ENCODE results near the gene SIK3. TPM values are rescaled to one million over a fixed set of nuclear protein-coding genes. Genes with fewer than 3 reads are reported as not detected.

Gene SIK3
- total and polyA plus RNA-seq, 2 experiments from 2014 or later = 6.1 to 33.9 TPM

DNA sequence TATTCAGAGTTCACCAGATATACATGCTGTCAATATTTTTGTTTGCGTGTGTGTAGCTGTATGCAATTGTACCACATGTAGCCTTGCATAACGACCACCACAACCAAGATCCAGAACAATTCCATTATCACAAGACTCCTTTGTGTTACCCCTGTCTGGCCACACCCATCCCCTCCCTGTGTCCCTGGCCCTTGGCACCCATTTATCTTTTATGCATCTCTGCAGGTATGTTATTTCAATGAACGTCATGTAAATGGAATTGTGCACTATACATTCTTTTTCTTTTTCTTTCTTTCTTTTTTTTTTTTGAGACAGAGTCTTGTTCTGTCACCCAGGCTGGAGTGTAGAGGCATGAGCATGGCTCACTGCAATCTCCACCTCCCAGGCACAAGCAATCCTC, 36.2 kb upstream of the SIK3 start:
- H3K27me3 Mint-ChIP-seq (ENCODE audit: insufficient read depth, low read depth, poor library complexity) = peaks cover 2% of the 10 kb centered on the region
- no peaks in the 10 kb centered on the region for H3K79me2 ChIP-seq (replicated peaks; ENCODE audit: insufficient read depth)
- no peaks in the 10 kb centered on the region for H3K36me3 Mint-ChIP-seq (ENCODE audit: low read depth)
- DNase-seq (ENCODE audit: low spot score) = no peak
- no peak overlapping the region for H3K27ac Mint-ChIP-seq
- no peak overlapping the region for H3K4me3 ChIP-seq
- TF ChIP-seq, protein P1, sequence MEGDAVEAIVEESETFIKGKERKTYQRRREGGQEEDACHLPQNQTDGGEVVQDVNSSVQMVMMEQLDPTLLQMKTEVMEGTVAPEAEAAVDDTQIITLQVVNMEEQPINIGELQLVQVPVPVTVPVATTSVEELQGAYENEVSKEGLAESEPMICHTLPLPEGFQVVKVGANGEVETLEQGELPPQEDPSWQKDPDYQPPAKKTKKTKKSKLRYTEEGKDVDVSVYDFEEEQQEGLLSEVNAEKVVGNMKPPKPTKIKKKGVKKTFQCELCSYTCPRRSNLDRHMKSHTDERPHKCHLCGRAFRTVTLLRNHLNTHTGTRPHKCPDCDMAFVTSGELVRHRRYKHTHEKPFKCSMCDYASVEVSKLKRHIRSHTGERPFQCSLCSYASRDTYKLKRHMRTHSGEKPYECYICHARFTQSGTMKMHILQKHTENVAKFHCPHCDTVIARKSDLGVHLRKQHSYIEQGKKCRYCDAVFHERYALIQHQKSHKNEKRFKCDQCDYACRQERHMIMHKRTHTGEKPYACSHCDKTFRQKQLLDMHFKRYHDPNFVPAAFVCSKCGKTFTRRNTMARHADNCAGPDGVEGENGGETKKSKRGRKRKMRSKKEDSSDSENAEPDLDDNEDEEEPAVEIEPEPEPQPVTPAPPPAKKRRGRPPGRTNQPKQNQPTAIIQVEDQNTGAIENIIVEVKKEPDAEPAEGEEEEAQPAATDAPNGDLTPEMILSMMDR (conservative IDR thresholded peaks at IDR 0.05; ENCODE audit: low read depth in 2 of 2) = no peak
- TF ChIP-seq JUNB (IDR thresholded peaks at IDR 0.05; ENCODE audit: unreplicated experiment) = no peak
- no peak for TF ChIP-seq NANOG (IDR thresholded peaks at IDR 0.05; ENCODE audit: borderline replicate concordance)
- TF ChIP-seq, protein P2, sequence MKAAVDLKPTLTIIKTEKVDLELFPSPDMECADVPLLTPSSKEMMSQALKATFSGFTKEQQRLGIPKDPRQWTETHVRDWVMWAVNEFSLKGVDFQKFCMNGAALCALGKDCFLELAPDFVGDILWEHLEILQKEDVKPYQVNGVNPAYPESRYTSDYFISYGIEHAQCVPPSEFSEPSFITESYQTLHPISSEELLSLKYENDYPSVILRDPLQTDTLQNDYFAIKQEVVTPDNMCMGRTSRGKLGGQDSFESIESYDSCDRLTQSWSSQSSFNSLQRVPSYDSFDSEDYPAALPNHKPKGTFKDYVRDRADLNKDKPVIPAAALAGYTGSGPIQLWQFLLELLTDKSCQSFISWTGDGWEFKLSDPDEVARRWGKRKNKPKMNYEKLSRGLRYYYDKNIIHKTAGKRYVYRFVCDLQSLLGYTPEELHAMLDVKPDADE (IDR thresholded peaks at IDR 0.05) = no peak
- no peak for TF ChIP-seq EZH2phosphoT487 (IDR thresholded peaks at IDR 0.05; ENCODE audit: unreplicated experiment)
- TF ChIP-seq, protein P3, sequence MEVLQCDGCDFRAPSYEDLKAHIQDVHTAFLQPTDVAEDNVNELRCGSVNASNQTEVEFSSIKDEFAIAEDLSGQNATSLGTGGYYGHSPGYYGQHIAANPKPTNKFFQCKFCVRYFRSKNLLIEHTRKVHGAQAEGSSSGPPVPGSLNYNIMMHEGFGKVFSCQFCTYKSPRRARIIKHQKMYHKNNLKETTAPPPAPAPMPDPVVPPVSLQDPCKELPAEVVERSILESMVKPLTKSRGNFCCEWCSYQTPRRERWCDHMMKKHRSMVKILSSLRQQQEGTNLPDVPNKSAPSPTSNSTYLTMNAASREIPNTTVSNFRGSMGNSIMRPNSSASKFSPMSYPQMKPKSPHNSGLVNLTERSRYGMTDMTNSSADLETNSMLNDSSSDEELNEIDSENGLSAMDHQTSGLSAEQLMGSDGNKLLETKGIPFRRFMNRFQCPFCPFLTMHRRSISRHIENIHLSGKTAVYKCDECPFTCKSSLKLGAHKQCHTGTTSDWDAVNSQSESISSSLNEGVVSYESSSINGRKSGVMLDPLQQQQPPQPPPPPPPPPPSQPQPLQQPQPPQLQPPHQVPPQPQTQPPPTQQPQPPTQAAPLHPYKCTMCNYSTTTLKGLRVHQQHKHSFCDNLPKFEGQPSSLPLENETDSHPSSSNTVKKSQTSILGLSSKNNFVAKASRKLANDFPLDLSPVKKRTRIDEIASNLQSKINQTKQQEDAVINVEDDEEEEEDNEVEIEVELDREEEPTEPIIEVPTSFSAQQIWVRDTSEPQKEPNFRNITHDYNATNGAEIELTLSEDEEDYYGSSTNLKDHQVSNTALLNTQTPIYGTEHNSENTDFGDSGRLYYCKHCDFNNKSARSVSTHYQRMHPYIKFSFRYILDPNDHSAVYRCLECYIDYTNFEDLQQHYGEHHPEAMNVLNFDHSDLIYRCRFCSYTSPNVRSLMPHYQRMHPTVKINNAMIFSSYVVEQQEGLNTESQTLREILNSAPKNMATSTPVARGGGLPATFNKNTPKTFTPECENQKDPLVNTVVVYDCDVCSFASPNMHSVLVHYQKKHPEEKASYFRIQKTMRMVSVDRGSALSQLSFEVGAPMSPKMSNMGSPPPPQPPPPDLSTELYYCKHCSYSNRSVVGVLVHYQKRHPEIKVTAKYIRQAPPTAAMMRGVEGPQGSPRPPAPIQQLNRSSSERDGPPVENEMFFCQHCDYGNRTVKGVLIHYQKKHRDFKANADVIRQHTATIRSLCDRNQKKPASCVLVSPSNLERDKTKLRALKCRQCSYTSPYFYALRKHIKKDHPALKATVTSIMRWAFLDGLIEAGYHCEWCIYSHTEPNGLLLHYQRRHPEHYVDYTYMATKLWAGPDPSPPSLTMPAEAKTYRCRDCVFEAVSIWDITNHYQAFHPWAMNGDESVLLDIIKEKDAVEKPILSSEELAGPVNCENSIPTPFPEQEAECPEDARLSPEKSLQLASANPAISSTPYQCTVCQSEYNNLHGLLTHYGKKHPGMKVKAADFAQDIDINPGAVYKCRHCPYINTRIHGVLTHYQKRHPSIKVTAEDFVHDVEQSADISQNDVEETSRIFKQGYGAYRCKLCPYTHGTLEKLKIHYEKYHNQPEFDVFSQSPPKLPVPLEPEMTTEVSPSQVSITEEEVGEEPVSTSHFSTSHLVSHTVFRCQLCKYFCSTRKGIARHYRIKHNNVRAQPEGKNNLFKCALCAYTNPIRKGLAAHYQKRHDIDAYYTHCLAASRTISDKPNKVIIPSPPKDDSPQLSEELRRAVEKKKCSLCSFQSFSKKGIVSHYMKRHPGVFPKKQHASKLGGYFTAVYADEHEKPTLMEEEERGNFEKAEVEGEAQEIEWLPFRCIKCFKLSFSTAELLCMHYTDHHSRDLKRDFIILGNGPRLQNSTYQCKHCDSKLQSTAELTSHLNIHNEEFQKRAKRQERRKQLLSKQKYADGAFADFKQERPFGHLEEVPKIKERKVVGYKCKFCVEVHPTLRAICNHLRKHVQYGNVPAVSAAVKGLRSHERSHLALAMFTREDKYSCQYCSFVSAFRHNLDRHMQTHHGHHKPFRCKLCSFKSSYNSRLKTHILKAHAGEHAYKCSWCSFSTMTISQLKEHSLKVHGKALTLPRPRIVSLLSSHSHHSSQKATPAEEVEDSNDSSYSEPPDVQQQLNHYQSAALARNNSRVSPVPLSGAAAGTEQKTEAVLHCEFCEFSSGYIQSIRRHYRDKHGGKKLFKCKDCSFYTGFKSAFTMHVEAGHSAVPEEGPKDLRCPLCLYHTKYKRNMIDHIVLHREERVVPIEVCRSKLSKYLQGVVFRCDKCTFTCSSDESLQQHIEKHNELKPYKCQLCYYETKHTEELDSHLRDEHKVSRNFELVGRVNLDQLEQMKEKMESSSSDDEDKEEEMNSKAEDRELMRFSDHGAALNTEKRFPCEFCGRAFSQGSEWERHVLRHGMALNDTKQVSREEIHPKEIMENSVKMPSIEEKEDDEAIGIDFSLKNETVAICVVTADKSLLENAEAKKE (CRISPR knock-in tag; IDR thresholded peaks at IDR 0.05) = no peak
- TF ChIP-seq ZNF331 (CRISPR knock-in tag; IDR thresholded peaks at IDR 0.05; ENCODE audit: low read depth) = no peak
- no peak for TF ChIP-seq CREB1 (CRISPR knock-in tag; IDR thresholded peaks at IDR 0.05; ENCODE audit: low read depth)
- no peak for TF ChIP-seq STAT1 (IDR thresholded peaks at IDR 0.05; ENCODE audit: unreplicated experiment)
- no peak for TF ChIP-seq ZNF114 (CRISPR knock-in tag; IDR thresholded peaks at IDR 0.05)
- TF ChIP-seq, protein P4, sequence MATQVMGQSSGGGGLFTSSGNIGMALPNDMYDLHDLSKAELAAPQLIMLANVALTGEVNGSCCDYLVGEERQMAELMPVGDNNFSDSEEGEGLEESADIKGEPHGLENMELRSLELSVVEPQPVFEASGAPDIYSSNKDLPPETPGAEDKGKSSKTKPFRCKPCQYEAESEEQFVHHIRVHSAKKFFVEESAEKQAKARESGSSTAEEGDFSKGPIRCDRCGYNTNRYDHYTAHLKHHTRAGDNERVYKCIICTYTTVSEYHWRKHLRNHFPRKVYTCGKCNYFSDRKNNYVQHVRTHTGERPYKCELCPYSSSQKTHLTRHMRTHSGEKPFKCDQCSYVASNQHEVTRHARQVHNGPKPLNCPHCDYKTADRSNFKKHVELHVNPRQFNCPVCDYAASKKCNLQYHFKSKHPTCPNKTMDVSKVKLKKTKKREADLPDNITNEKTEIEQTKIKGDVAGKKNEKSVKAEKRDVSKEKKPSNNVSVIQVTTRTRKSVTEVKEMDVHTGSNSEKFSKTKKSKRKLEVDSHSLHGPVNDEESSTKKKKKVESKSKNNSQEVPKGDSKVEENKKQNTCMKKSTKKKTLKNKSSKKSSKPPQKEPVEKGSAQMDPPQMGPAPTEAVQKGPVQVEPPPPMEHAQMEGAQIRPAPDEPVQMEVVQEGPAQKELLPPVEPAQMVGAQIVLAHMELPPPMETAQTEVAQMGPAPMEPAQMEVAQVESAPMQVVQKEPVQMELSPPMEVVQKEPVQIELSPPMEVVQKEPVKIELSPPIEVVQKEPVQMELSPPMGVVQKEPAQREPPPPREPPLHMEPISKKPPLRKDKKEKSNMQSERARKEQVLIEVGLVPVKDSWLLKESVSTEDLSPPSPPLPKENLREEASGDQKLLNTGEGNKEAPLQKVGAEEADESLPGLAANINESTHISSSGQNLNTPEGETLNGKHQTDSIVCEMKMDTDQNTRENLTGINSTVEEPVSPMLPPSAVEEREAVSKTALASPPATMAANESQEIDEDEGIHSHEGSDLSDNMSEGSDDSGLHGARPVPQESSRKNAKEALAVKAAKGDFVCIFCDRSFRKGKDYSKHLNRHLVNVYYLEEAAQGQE (IDR thresholded peaks at IDR 0.05; ENCODE audit: unreplicated experiment) = no peak
- TF ChIP-seq POLR2AphosphoS5 (IDR thresholded peaks at IDR 0.05; ENCODE audit: low read depth) = no peak
- no peak for TF ChIP-seq EZH2 (IDR thresholded peaks at IDR 0.05; ENCODE audit: low read depth, unreplicated experiment)
- H4K20me1 ChIP-seq (replicated peaks; ENCODE audit: insufficient read depth) = no peaks in the 10 kb centered on the region
- no peaks in the 10 kb centered on the region for H3K9me3 Mint-ChIP-seq
- no peak overlapping the region for H3K27ac ChIP-seq (ENCODE audit: low read depth)
- H3K9me2 ChIP-seq (ENCODE audit: insufficient read depth) = no peaks in the 10 kb centered on the region
- no peak overlapping the region for H3K4me2 ChIP-seq
- no peak for ATAC-seq
- H2AFZ ChIP-seq = no peak overlapping the region
- H3K27me3 ChIP-seq (ENCODE audit: insufficient read depth) = no peaks in the 10 kb centered on the region
- H3K4me1 Mint-ChIP-seq = peaks cover 3% of the 10 kb centered on the region; the same call in 2 of the 3 replicates
- H3K4me1 ChIP-seq (ENCODE audit: insufficient read depth) = no peaks in the 10 kb centered on the region
- no peaks in the 10 kb centered on the region for H3F3A ChIP-seq (replicated peaks; ENCODE audit: low read depth)
- H3K4me3 Mint-ChIP-seq = no peak overlapping the region
- no peaks in the 10 kb centered on the region for H3K36me3 ChIP-seq (ENCODE audit: insufficient read depth)

Measured in GM23338 (cell line).